Smooth muscle cell of the brain vasculature (primary cell): ENCODE measurements around the gene SELENOW.
"Not testable (repeated sequence)": the region's sequence is repeated elsewhere in the genome, so short reads cannot be mapped to it uniquely, and the experiment has no call there.

Source experiments
- DNase-seq: peaks from one replicate; pipeline ENCODE4 v3.0.0-alpha.2; 2012; ENCODE audit warnings: low read depth, low spot score

The SELENOW gene

DNA sequence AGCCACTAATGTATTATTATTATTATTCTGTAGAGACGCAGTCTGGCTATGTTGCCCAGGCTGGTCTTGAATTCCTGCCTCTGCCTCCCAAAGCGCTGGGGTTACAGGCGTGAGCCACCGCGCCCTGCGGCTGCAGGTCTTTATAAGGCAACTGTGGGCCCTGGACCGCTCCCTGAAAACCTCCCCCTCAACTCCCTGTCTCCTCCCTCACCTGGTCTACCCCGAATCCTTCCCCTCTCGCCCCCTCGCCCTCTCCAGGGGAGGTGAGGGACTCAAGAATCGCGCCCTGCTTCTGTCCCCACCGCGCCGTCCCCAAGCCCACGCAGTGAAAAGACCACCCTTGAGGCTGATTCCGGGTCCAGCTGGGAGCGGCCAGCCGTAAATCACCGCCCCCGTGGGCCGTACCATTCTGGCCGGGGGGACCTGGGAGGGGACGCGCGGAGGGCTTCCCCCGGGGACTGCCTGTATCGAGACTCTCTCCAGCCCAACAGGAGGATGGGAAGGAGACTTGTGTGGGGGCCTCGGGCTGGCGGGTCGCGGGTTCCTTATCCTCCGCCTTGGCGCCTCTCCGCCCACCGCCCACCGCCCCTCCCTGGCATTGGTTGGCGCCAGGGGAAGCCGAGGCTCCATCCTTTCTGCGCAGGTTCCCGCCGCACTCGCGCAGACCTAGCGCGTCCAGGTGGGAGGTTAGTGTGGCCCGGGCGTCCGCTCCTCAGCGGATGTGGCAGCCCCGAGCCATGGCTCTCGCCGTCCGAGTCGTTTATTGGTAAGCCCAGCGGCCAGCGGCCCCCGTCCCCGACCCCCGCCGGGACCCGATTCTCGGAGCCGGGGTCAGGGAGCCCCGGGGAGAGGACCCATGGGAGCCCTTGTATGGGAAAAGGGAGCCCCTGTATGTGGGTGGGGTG is at the start of gene SELENOW:
TSS of gene SELENOW (plus strand) at position 655 of the 905 bp plus-strand sequence. CDS start at position 738, 83 bp downstream.
- DNase-seq = peak; percentile 28

DNA sequence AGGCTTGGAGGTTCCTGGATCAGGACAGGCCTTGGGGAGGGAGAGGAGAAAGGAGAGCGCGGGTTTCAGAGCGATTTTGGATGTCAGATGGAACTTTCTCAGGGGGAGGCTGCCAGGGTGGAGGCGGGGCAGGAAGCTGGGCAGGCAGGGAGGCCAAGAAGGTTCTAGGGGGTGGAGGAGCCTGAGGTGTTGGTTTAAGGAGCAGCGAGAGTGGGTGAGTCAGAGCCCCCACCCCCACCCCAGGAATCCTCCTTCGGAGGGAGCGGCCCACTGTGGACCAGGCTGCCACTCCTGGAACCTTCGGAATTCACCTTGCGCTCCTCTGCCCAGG is 49.1 kb upstream of the SELENOW start:
- DNase-seq = no peak

DNA sequence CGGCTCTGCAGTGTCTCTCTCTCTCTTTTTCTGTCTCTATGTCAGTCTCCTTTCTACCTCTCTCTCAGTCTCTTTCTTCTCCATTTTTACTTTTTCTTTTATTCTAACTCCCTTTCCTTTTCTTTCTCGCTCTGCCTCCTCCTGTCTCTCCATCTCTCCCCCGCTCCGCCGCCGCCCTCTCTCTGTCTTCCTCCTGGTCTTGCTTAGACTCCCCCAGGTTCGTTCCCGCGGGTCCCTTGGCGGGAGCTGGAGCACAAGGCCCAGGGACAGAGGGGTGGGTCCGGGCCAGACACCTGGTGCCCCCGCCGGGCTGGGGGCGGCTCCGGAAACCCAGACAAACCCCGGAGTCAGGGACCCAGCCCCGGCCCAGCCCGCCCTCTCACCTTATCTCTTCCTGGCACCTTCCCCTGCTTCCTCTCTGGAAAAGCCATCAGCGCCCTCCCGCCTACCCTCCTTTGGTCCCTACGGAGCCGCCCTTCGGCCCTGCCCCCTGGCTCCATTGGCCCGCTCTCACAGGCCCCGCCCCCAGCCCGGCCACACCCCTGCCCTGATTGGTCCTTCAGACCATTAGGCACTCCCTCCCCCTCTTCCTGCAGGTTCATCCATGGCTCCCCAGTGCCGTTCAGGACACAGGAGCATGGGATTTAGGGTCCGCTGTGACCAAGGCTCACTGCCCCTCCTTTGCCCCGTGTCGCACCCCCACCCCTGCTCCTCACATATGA is 48.5 kb upstream of the SELENOW start:
- no peak for DNase-seq

DNA sequence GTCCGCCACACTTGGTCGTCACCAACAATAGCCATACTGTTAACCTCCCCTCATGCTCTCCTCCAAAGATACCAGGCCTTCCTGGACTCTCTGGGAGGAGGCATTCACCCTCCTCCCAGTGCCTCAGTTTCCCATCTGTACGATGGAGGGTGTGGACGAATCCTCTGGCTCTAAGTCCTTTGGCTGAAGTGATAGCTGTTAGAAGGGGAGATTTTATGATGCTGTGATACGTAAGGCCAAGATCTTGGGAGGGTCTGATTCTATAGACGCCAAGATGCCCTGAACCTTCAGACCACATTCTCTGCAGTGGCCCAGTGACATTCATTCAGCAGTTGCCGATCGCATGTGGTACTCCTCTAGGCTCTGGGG is 48.0 kb upstream of the SELENOW start:
- no peak for DNase-seq

DNA sequence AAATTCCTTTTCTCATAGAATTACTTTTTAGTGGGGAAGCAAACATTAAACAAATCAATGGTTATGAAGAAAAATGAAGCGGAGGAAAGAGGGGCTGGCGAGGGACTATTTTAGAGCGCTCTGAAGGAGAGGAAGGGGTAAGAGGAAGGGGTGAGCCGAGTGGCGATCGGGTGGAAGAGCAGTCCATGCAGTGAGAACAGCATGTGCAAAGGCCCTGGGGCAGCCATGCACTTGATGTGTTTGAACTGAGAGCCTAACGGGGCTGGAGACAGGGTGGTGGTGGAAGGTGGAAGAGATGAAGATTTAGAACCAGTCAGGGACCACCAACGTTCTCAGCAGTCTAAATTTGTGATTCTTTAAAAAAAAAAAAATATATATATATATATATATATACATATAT is 47.6 kb upstream of the SELENOW start:
- no peak for DNase-seq

DNA sequence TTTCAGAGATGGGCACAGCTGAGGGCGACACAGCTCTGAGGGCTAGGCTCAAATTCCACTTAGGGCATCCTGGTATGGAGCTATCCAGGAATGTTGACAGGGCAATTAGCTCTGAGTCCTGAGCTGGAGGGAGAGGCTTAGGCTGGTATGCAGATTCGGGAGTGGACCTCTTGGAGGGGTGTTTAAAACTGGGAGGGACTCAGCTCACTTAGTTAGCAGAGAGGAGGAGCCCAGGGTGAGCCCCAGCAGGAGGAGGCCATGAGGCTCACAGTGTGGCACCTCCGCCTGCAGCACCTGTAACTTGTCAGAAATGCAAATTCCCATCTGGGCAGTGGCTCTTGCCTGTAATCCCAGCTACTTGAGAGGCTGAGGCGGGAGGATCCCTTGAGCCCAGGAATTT is 43.4 kb upstream of the SELENOW start:
- no peak for DNase-seq

DNA sequence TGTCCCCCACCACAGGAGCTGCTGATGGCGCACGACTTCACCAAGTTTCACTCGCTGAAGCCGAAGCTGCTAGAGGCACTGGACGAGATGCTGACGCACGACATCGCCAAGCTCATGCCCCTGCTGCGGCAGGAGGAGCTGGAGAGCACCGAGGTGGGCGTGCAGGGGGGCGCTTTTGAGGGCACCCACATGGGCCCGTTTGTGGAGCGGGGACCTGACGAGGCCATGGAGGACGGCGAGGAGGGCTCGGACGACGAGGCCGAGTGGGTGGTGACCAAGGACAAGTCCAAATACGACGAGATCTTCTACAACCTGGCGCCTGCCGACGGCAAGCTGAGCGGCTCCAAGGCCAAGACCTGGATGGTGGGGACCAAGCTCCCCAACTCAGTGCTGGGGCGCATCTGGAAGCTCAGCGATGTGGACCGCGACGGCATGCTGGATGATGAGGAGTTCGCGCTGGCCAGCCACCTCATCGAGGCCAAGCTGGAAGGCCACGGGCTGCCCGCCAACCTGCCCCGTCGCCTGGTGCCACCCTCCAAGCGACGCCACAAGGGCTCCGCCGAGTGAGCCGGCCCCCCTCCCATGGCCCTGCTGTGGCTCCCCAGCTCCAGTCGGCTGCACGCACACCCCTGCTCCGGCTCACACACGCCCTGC is 37.5 kb upstream of the SELENOW start:
- no peak for DNase-seq

DNA sequence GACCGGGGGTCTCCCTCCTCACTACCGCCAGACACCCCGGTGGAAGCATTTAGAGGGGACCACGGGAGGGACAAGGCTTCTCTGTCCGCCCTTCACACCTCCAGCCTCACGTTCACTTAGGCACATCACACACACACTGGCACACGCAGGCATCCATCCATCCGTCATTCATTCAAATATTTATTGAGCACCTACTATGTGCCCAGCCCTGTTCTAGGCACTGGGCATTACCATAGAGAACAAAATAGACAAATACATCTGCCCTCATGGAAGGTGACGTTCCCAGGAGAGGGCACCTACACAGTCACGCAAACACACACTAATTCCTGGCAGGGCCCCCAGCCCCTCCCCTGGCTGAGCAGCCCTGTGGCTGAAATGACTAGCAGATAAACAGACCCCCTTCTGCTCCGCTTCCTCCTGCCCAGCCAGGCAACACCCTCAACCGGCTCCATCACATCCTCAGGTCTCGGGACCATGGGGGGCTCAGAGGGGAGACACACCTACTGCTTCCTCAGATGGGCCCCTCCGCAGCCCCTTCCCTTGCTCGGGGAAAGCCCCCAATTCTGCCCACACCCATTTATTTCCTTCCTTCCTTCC is 36.9 kb upstream of the SELENOW start:
- DNase-seq = no peak

DNA sequence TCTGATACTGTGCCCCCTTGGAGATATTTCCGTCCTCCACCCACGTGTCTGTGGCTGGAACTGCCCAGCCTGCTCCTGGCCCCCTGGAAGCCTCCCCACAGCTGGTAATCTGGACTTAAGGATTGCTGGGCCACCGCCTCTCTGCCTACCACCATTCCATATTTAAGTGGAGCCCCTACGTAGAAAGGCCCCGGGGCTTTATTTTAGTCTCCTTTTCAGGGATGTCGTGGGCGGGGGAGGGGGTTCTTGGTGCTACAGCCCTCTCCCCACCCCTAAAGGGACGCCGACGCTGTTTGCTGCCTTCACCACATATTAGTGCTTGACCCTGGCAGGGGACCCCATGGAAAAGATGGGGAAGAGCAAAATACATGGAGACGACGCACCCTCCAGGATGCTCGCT is 35.9 kb upstream of the SELENOW start:
- DNase-seq = no peak

DNA sequence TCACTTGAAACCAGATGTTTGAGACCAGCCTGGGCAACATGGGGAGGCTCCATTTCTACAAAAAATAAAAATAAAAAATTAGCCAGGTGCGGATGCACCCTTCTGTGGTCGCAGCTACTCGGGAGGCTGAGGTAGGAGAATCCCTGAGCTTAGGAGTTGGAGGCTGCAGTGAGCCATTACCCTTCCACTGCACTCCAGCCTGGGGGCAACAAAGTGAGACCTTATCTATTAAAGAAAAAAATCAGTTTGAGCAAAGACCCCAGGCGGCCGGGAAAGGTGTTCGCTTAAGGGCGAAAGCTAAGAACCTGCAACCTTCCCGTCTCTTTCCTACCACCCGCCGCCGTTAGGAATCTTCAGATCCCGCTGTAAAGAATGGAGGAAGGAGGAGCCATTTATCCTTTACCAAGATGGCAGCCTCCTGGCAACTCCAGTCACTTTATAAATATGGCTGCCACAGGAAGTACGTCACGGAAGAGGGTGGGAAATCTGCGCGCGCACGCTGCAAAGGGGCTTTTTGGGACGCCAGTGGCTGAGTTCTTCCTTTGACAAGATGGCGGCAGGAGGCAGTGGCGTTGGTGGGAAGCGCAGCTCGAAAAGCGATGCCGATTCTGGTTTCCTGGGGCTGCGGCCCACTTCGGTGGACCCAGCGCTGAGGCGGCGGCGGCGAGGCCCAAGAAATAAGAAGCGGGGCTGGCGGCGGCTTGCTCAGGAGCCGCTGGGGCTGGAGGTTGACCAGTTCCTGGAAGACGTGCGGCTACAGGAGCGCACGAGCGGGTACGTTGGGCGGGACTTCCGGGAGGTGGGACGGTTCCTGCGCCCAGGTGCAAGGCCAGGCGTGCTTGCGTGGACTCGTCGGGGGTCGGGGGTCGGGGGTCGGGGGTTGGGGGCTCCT is 33.2 kb upstream of the SELENOW start, which contains the start of gene NOP53:
TSS of gene NOP53 (plus strand) at position 537 of the 892 bp plus-strand sequence. CDS start at position 551, 14 bp downstream.
- peak; percentile 92 for DNase-seq

DNA sequence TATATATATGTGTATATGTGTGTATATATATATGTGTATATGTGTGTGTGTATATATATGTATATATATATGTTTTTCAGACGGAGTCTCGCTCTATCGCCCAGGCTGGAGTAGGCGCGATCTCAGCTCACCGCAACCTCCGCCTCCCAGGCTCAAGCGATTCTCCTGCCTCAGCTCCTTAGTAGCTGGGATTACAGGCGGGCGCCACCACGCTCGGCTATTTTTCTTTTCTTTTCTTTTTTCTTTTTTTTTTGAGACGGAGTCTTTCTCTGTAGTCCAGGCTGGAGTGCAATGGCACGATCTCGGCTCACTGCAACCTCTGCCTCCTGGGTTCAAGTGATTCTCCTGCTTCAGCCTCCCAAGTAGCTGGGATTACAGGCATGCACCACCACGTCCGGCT is 32.4 kb upstream of the SELENOW start:
- not testable (repeated sequence) for DNase-seq

DNA sequence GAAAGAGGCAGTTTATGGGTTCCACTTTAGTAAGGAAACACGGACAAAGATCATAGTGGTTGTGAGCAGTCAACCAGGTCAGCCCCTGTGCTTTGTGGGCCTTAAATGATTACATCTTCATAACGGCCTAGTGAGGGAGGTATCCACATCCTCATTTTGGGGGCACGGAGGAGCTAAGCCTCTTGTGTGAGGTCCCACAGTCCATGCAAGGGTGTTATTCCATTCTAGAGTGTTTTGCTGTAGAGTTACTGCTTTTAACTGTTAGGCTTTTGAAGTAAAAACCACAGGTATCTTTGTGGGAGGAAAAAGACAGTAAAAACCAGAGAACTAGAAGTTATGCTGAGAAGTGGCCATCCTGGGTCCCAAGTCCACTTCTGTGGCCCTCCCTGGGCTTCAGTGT is 29.2 kb upstream of the SELENOW start:
- DNase-seq = no peak

DNA sequence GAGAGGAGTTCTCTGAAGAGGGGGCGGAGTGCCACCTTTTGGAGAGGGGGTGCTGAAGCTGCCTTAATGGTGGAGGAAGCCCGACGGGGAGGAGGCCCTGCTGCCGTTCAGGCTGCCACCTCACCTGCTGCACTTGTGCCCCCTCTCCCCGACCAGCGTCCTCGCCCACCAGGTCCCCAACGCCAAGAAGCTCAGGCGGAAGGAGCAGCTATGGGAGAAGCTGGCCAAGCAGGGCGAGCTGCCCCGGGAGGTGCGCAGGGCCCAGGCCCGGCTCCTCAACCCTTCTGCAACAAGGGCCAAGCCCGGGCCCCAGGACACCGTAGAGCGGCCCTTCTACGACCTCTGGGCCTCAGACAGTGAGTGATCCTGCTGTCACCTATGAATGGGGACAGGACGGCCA is 27.8 kb upstream of the SELENOW start:
- no peak for DNase-seq

DNA sequence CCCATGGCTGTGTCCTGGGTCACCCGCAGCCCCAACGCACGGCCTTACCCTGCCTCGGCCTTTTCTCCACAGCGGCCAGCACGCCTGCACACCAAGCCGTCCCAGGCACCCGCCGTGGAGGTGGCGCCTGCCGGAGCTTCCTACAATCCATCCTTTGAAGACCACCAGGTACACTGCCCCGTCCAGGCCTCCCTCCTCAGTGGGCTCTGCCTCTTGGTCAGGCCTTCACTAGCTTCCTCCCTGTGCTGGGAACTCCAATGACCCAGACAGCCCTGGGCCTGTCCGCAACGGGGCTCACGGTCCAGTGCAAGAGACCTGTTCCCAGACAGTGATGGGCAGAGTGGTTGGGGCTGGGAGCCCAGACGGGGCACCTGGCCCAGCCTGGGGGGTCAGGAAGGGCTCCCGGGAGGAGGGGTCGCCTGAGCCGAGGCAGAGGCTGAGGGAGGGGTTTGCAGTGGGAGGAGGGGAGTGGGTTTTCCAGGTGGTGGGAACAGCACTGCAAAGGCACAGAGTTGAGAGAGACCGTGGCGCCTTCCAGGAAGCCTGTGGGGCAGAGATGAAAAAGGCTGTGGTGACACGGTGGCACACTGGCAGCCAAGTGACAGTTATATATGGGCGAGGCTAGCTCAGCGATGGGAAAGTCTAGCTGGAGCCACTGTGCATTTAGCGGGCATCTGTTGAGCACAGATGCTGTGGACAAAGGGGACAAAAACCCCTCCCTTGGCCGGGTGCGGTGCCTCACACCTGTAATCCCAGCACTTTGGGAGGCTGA is 25.9 kb upstream of the SELENOW start:
- no peak for DNase-seq

DNA sequence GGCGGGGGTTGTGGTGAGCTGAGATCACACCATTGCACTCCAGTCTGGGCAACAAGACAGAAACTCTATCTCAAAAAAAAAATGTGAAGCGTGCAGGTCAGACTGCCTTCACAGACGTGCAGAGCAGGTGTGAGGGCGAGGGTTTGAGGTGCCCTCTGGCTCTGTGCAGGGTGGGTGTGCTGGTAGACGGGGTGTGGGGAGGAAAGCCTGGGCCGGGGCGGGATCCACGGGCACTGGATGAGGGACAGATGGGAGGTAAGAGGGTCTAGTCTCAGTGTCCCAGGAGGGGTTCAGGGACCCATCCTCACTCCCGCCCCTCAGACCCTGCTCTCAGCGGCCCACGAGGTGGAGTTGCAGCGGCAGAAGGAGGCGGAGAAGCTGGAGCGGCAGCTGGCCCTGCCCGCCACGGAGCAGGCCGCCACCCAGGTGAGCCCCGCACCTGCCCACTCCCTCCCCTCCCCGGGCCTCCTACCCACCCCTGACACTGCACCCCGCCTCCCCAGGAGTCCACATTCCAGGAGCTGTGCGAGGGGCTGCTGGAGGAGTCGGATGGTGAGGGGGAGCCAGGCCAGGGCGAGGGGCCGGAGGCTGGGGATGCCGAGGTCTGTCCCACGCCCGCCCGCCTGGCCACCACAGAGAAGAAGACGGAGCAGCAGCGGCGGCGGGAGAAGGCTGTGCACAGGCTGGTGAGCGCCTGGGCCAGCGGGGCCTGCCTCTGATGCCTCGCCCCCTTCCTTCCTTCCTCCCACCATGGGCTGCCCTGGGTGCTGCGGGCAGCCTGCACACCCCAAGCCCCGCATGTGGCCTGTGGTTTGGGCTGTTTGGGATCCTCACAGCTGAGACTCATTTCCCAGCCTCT is 24.1 kb upstream of the SELENOW start:
- no peak for DNase-seq

DNA sequence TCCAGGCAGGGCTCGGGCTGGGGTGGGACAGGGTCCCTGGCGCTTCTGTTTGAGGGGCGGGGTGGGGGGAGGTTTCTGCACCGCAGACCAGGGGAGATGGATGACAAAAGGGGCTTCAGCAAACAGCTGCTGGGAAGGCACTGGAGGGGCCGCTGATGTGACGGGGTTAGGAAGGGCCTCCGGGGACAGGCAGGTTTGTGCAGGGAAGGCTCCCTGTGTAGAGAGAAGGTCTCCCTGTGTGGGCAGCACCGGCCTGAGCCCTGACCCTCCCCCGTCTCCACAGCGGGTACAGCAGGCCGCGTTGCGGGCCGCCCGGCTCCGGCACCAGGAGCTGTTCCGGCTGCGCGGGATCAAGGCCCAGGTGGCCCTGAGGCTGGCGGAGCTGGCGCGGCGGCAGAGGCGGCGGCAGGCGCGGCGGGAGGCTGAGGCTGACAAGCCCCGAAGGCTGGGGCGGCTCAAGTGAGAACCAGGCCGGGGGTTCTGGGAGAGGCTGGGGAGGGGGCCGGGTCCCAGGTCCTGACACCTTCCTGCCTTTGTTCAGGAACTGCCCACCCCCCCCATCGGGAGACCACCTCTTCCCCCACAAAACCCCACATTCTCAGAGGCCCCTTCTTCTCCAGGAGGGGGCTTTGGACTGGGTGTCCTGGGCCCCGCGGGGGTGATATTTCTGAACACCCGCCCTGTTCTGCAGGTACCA is 23.3 kb upstream of the SELENOW start:
- no peak for DNase-seq

DNA sequence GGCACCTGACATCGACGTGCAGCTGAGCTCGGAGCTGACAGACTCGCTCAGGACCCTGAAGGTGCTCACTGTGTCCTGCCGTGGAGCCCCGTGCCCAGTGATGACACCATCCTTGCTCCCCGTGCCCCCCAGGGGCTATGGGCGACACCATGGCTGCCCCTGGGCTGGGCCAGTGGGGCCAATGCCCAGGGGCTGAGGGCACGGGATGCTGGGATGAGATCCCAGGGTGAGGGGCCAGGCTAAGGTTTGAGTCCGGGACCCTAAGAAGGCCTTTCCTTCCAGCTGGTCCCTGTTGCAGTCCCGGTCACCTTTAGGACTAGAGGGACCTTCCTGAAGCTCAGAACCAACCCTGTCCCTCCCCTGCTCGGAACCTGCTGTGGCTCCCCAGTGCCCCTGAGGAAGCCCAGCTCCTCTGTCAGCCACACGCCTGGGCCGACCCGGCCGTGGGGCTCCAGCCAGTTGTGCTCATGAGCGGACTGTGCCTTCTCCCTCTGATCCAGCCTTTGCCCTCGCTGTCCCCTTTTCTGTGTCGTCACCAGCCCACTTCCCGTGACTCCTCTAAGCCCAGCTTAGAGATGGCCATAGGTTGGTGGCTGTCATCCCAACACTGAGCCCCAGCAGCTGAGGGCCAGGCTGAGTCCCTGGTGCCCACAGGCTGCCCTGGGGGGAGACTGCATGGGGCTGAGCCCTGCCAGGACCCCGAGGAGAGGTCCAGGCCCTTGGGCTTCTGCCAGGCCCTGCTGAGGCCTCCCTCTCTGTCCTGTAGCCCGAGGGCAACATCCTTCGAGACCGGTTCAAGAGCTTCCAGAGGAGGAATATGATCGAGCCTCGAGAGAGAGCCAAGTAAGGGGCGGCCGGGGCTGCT is 22.5 kb upstream of the SELENOW start:
- no peak for DNase-seq

DNA sequence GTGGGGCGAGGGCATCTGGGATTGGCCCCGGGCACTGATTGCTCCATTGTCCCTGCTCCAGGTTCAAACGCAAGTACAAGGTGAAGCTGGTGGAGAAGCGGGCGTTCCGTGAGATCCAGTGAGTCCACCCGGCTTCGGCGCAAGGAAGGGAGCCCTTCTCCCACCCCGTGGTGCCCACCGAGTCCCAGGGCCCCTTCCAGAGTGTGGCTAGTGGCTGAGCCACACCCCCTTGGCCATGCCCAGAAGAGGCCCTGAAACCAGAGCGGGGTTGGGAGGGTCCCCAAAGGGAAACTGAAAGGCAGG is 21.9 kb upstream of the SELENOW start:
- no peak for DNase-seq
